ENCODE results near the gene LRRC34.

The LRRC34 gene

GRCh38 chr3:169822983-169823382 lies 10.3 kb upstream of the LRRC34 start:
- Histone ChIP-seq H3K9ac (no peak overlapping the region), H3K4me2 (no peak overlapping the region), H2AFZ (ENCODE audit: low read depth) (no peak overlapping the region), H3K4me3 (IDR thresholded peaks at IDR 0.05; ENCODE audit: insufficient read depth, low read depth, low read length) (no peak overlapping the region), H3K27ac (no peak overlapping the region), H3K79me2 (ENCODE audit: insufficient read depth, low read depth) (no peaks in the 10 kb centered on the region), H3K36me3 (ENCODE audit: insufficient read depth) (no peaks in the 10 kb centered on the region), H3K27me3 (ENCODE audit: insufficient read depth, low read depth) (no peaks in the 10 kb centered on the region), H3K4me1 (ENCODE audit: low read depth, poor library complexity, severe bottlenecking) (peaks cover 5% of the 10 kb centered on the region), H4K20me1 (ENCODE audit: insufficient read depth) (no peaks in the 10 kb centered on the region)
- TF ChIP-seq, protein P1, sequence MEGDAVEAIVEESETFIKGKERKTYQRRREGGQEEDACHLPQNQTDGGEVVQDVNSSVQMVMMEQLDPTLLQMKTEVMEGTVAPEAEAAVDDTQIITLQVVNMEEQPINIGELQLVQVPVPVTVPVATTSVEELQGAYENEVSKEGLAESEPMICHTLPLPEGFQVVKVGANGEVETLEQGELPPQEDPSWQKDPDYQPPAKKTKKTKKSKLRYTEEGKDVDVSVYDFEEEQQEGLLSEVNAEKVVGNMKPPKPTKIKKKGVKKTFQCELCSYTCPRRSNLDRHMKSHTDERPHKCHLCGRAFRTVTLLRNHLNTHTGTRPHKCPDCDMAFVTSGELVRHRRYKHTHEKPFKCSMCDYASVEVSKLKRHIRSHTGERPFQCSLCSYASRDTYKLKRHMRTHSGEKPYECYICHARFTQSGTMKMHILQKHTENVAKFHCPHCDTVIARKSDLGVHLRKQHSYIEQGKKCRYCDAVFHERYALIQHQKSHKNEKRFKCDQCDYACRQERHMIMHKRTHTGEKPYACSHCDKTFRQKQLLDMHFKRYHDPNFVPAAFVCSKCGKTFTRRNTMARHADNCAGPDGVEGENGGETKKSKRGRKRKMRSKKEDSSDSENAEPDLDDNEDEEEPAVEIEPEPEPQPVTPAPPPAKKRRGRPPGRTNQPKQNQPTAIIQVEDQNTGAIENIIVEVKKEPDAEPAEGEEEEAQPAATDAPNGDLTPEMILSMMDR (conservative IDR thresholded peaks at IDR 0.05; ENCODE audit: low read depth, low read length), result no peak

DNA sequence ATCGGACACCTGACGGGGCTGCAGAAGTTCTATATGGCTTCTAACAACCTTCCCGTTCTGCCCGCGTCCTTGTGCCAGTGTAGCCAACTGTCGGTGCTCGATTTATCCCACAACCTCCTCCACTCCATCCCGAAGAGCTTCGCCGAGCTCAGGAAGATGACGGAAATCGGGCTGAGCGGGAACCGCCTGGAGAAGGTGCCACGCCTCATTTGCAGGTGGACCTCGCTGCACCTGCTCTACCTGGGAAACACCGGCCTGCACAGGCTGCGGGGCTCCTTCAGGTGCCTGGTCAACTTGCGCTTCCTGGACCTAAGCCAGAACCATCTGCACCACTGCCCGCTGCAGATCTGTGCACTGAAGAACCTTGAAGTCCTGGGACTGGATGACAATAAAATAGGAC lies 9.8 kb upstream of the LRRC34 start:
- no peaks in the 10 kb centered on the region for H4K20me1 ChIP-seq (ENCODE audit: insufficient read depth)
- peaks cover under 1% of the 10 kb centered on the region for H3K4me1 ChIP-seq (ENCODE audit: low read depth, poor library complexity, severe bottlenecking)
- no peaks in the 10 kb centered on the region for H3K27me3 ChIP-seq (ENCODE audit: insufficient read depth, low read depth)
- no peaks in the 10 kb centered on the region for H3K79me2 ChIP-seq (ENCODE audit: insufficient read depth, low read depth)
- H3K36me3 ChIP-seq (ENCODE audit: insufficient read depth), result no peaks in the 10 kb centered on the region
- H3K4me2 ChIP-seq, result no peak overlapping the region
- no peak overlapping the region for H3K27ac ChIP-seq
- no peak overlapping the region for H3K4me3 ChIP-seq (IDR thresholded peaks at IDR 0.05; ENCODE audit: insufficient read depth, low read depth, low read length)
- TF ChIP-seq, protein P1 (conservative IDR thresholded peaks at IDR 0.05; ENCODE audit: low read depth, low read length), result no peak
- no peak overlapping the region for H3K9ac ChIP-seq
- no peak overlapping the region for H2AFZ ChIP-seq (ENCODE audit: low read depth)

- Histone ChIP-seq H3K4me2 (no peak overlapping the region), H2AFZ (ENCODE audit: low read depth) (no peak overlapping the region)
- TF ChIP-seq, protein P1 (conservative IDR thresholded peaks at IDR 0.05; ENCODE audit: low read depth, low read length), result no peak
Measured at GRCh38 chr3:169822091-169822490, 9.4 kb upstream of the LRRC34 start.

DNA sequence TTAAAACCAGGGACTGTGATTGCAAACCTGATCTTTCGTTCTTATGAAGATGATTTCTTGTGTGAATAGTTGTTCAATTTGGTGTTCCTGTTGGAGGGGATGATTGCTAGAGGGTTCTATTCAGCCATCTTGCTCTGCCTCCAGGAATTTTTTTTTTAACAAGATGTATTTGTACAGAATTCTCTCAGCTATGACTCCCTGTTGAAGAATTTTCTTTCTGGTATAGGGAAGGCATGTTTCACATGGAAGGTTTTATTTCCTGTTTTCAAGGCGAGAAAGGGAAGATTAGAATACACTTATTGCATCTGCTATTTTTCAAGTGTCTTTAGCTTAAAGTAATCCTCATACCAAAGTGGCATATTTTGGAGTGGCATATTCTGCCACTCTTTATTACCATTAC lies 5.6 kb upstream of the LRRC34 start:
- no peak overlapping the region for H2AFZ ChIP-seq (ENCODE audit: low read depth)
- H3K79me2 ChIP-seq (ENCODE audit: insufficient read depth, low read depth), result no peaks in the 10 kb centered on the region
- H4K20me1 ChIP-seq (ENCODE audit: insufficient read depth), result no peaks in the 10 kb centered on the region
- H3K36me3 ChIP-seq (ENCODE audit: insufficient read depth), result no peaks in the 10 kb centered on the region
- no peak overlapping the region for H3K4me3 ChIP-seq (IDR thresholded peaks at IDR 0.05; ENCODE audit: insufficient read depth, low read depth, low read length)
- no peak overlapping the region for H3K27ac ChIP-seq
- H3K9ac ChIP-seq, result no peak overlapping the region
- H3K27me3 ChIP-seq (ENCODE audit: insufficient read depth, low read depth), result no peaks in the 10 kb centered on the region
- TF ChIP-seq, protein P1 (conservative IDR thresholded peaks at IDR 0.05; ENCODE audit: low read depth, low read length), result no peak
- H3K4me1 ChIP-seq (ENCODE audit: low read depth, poor library complexity, severe bottlenecking), result peaks cover 4% of the 10 kb centered on the region
- no peak overlapping the region for H3K4me2 ChIP-seq

More at GRCh38 chr3:169822091-169822490, 9.4 kb upstream of the LRRC34 start:
- Histone ChIP-seq H3K4me1 (ENCODE audit: low read depth, poor library complexity, severe bottlenecking) (no peaks in the 10 kb centered on the region), H3K4me3 (IDR thresholded peaks at IDR 0.05; ENCODE audit: insufficient read depth, low read depth, low read length) (no peak overlapping the region), H3K27ac (no peak overlapping the region), H3K9ac (no peak overlapping the region), H3K79me2 (ENCODE audit: insufficient read depth, low read depth) (no peaks in the 10 kb centered on the region), H4K20me1 (ENCODE audit: insufficient read depth) (no peaks in the 10 kb centered on the region), H3K27me3 (ENCODE audit: insufficient read depth, low read depth) (no peaks in the 10 kb centered on the region), H3K36me3 (ENCODE audit: insufficient read depth) (no peaks in the 10 kb centered on the region)

Data from KMS-11 (cell line).